HG03469 (cell line): ENCODE data around the gene GPR3.
"Not testable (repeated sequence)": the region's sequence is repeated elsewhere in the genome, so short reads cannot be mapped to it uniquely, and the experiment has no call there.

Experiments used
- ATAC-seq: cut with Tn5 transposase; IDR thresholded peaks from one replicate; pipeline ENCODE4 v1.9.1; 2021; ENCODE audit warnings: mild to moderate bottlenecking, moderate library complexity, moderate number of reproducible peaks; ENCODE audit not compliant: unreplicated experiment

Gene GPR3

DNA sequence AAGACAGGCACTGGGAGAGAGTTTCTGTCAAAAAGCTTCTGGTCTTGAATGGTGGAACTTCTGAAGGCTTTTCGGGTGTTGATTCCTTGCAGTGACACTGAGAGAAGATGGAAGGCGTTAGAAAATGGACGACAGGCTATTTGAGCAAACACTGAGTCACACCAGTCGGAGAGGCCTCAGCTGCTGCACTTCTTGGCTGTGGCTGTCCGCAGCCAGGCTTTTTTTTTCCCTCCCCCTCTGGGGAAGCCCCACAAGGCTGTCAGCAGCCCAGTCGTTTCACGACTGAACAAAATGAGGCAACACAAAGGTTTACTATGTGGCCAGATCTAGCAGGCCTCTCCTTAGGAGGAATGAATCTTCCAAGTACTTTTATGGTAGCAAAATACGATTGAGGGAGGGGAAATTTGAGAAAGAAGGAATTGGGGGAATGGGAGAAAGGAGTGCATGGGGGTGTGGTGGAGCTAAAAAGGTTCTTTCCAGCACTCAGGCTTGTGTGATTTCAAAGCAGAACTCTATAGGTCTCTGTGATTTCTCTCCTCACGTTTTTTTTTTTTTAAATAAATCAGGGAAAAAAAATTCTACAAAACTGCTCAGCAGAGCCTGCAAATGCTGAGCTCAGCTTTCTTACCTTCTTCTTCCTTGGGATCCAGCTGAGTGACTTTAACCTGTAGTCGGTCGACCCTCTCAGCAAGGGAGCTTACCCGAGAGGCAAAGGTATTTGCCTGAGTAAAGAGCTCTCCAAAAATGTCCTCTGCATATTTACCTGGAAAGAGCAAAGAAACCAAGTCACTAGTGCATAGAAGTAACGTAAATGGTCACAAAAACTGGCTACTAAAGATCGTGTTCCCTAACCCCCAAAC lies 26.1 kb downstream of the GPR3 start:
- ATAC-seq, result peak; percentile 60

DNA sequence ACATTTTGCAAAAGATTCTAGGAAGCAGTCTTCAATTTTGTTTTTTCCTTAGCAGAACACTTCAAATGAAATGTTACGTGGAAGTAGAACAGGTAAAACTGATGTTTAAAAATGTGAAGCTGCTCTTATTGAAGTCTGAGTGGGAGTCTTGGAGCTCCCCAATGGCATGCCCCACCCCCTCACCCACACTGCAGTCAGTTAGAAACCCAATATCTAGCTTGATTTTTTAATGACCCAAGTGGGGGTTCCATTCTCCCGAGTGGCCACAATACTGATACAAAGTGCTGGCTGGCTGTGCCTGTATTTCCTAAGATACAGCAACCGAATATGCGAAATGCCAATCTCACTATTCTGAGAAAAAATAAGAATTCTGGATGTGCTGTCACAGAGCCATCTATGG lies 31.3 kb downstream of the GPR3 start:
- ATAC-seq, result no peak

DNA sequence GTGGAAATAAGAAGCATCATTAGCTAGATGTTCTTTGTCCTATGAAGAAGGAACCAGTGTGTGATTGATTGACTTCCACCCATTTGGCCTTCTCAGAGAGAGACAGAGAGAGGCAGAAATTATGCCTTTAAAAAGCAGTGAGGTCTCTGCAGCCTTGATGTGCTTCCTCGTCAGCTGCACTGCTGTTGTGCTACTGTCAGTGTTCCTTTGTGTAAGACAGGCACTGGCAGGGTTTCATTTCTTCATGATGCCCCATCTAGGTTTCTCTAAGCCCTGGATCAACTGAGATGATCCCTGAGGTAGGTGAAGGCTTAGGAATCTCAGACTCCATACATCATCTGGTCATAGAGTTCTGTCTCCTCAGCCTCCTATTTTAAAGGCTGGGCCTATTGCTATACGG lies 34.9 kb downstream of the GPR3 start:
- no peak for ATAC-seq

DNA sequence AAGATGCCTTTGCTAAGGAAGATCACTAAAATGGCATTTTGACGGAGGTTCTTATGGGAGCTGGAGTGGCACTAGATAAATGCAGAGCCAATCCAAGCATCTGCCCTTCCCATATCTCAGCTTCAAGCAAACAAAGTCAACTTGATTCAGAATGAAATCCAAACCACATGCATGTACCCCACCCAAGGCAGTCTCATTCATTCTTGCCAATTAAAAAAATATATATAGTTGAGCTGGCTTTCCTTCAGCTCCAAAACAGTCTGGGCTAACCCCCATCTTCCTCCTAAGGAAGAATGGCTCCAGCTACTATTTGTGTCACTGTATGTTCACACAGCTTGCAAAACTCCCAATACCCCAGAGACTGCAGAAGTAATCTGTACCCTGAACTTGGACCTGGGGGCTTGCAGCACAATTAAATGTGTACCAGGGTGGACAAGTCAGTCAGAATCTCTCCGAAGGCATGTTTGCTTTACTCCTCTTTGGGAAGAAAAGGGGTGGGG lies 35.4 kb downstream of the GPR3 start:
- ATAC-seq, result no peak

DNA sequence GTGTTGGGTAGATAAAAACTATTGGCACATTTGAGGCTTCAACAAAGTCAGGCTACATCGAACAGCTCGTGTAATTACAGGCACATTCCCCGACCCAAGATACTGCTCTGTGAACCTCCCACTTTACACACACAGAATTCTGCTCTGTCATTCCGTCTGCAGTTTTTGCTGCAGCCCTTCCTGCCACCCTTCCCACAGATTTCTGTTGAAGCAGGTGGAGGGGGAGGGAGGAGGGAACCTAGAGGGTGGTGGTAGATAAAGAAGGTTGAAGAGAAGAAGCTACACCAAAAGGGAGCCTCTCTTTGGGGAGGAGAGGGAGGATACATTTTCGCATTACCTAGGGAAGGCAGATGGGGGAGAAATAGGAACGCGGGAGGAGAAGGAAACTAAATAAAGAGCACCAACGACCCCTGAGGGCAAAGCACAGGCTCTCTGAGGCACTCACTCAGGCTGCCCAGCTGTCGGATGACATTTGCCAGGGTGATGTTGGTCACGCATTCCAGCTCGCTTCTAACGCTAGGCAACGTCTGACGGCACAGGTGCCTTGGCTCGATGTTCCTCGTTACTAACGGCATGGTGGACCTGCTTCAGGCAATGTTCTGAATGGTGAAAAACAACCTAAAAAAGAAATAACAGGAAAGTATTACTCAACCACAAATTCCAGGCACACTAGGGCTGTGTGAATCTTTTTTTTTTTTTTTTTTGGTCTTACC lies 36.0 kb downstream of the GPR3 start:
- ATAC-seq, result no peak

DNA sequence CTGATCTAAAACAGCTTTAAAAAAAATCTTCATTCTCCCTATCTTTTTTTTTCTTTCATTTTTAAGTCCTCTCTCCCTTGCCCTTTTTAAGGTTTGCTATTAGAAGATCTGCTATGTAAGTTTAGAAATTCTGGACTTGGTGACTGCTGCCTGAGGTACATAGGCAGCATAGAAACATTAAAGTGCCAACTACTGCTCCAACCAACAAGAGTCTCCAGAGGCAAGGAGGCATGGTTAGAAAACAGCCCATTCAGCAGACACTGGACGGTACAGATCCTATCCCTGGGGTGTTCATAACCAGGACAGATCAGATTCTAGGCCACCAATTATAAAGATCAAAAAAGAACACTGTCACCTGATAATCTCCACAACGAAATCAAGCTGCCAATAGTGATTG lies 36.6 kb downstream of the GPR3 start:
- no peak for ATAC-seq

DNA sequence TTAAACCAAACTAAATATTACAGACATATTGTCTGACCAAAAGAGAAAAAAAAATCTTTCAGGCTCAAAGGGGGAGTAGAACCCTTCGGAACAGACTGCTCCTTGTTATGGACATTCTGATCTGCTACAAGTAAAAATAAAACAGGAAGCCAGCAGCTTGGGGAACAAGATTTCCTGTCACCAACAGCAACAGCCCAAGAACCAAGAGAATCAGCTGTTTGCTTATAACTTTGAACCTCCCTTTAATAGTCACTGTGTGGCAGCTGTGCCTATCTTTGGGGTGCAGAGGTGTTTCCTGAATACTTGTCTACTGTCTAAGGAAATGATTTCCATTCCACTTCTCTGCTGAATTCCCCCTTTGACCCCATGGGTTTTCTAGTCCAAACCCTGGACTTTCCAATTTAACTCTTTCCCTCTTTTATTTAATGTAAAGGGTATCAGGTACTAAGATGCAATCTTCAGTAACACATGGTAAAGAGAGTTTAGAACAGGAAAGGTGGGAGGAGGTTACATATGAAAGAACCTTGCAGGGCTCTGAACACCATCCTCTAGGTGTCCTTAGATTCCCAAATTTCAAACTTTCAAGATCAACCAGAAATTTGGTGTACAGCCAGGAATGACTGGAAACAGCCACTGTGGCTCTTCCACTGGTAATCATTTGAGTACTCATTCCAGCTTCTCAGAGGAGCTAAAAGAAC lies 38.6 kb downstream of the GPR3 start:
- ATAC-seq, result no peak

DNA sequence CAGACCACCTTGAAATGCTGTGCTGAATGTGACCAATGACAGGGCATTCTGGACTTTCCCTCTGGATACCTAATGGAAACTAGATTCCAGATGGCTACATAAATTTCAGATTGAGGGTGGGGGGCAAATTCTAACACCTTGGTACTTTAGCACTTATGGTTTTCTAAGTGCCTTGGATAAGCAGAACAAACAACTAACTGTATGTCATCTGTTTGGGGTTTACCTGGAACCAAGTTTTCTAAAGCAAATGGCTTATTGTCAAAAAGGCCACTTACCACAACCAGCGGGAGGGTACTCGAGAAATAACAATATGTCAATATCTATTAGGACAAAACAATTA lies 39.1 kb downstream of the GPR3 start:
- ATAC-seq, result no peak

DNA sequence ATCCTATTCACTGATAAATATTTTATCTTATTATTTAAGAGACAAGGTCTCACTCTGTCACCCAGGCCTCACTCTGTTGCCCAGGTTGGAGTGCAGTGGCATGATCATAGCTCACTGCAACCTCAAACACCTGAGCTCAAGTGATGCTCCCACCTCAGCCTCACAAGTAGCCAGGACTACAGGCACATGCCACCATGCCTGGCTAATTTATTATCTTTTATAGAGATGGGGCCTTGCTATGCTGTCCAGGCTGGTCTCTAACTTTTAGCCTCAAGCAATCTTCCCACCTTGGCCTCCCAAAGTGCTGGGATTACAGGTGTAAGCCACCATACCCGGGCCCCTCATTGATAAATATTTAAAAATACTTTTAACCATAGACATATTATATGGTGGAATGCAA lies 40.3 kb downstream of the GPR3 start:
- ATAC-seq, result not testable (repeated sequence)

DNA sequence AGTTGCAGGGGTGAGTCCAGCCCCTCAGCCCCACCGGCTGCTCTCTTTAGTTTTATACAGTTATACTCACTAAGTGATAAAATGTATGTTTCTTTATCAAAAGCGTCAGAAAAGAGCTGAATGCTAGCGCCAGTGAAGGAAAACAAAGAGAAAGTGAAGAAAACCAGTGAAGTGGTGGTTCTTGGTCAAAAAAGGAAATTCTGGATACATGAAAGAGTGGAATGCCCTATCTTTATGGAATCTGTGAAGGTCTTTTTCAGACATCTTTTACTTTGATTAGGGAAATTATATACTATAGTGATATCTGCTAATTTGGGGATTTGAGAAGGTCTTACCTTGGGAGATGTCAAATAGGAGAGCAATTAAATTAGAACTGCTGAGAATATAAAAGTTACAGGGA lies 41.3 kb downstream of the GPR3 start:
- ATAC-seq, result no peak

DNA sequence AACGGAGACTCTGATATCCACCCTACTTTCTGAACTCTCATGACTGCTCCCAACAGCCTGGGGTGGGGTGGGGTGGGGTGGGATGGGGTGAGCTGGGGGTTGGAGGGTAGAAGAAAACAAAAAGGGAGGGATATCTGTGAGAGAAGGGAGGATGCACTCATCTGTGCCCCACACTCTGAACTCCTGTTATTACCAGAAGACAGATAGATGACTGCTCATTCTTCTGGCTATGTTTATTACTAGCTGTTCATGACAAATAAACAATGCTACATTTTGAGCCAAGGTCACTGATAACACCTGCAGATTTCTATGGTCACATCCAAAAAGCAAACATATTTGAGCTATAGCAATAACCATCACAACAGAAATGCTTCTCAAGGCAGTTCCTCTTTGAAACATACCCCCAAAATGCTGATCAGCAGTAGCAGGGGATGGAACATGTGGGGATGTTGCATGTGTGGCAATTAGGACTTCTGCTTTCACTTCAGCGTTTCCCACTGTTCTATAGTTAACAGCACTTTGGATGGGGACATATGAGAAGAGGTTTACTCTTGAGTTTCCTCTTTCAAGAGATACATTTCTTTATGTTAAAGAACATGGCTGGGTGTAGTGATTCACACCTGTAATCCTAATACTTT lies 43.3 kb downstream of the GPR3 start:
- no peak for ATAC-seq

DNA sequence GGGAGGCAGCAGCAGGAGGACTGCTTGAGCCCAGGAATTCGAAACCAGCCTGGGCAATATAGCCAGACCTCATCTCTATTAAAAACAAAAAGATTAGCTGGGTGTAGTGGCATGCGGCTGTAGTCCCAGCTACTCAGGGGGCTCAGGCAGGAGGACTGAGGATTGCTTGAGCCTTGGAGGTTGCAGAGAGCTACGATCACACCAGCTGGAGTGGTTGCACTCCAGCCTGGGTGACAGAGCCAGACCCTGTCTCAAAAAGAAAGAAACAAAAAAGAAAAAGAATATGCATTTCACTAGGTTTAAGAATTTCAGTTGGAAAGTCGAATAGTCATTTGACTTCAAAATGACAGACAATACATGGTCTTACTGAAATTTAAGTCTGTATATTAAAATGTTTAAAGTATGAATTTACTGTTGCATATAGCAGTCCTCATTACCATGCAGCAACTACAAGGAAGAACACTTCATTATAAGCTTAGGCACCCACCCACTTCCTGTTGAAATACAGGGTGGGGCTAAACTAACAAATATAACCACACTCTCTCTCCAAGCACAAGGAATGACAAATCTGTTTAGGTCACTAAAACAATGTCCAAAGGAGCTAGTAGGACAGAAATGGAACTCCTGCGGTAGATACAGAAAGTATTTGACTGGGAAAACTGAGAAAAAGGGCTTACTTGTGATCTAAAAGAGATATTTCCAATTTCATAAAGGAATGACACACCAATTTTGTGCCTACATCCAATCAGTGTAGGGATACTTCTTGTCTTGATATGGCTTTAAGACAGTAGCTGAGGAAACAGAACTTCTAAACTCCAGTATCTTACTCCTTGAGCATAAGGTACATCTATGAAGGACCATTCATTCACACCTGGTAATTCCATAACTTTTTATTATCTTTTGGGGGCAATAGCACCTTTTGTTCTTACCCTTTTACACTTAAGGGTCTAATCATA lies 44.1 kb downstream of the GPR3 start:
- no peak for ATAC-seq

DNA sequence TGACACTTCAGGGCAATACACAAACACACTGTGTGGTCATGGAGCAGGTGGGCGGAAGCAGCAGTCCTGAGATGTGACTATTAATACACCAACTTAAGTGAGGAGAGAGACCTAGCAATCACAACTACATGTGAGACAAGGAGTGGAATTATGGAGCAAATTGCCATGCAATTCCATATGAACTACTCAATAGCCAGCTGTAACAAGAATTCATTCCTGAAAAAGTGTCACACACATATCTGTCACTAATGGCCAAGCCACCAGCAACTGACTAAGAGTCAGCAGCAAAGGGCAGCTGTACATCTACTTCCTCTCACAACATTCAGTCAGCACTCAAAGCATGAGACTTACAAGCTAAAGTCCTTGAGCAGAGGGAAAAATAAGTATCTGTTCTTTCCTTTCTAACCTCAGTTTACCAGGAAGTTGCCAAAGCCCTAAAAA lies 46.2 kb downstream of the GPR3 start:
- ATAC-seq, result no peak

DNA sequence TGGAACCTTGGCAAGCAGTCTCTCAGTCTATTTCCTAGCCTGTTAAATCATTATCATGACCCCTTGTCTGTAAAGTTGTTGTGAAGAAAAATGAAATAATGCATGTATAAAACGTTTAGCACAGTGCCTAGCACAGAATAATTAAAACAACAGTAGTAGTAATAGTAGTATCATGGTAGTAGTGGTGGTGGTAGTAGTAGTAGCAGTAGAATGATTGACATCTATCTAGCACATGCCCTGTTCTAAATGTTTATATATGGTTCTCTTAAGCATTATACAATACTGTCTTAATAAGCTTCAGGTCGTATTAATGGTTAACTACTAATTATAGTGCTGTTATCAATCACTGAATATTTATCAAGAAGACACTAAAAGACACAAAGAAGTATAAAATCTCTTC lies 46.7 kb downstream of the GPR3 start:
- no peak for ATAC-seq

DNA sequence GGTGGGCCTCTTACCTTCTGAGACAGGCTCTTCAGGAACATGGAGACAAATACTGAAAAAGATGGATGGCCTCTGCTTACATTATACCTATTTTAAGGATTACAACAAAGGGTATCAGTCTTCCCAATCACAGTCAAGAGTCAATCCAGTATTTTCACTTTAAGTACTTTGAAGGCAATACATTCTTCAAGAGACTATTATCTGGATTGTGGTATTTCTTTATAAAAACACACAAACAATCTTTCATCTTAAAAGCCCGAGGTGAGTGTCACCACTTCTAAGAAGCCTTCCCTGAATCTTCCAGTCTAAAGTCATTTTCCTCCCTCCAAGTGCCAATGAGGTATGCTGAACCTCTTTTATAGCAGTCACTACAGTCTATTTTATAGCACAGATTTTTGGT lies 52.2 kb downstream of the GPR3 start:
- no peak for ATAC-seq
